Astrocyte of the cerebellum (primary cell): ENCODE data around the gene PRSS53.

Source experiments
- DNase-seq: peaks from one replicate; pipeline ENCODE4 v3.0.0-alpha.2; 2011; ENCODE audit warnings: low read depth
- H3K4me3 ChIP-seq: 2 replicates; pipeline ENCODE4 v1.5.1; 2011; ENCODE audit warnings: mild to moderate bottlenecking, low read depth, low read length, moderate library complexity
- in situ Hi-C: cut with HindIII; loops from 2 replicates; pipeline ENCODE4 v1.10.0; 2017; ENCODE audit warnings: low sequenced_read_pairs
- TF ChIP-seq, protein P1 (sequence below): IDR thresholded peaks from 2 replicates; pipeline ENCODE4 v1.5.1; 2012; ENCODE audit warnings: low read length, low read depth, moderate library complexity, mild to moderate bottlenecking; ENCODE audit errors: missing control alignments

PRSS53 gene

DNA sequence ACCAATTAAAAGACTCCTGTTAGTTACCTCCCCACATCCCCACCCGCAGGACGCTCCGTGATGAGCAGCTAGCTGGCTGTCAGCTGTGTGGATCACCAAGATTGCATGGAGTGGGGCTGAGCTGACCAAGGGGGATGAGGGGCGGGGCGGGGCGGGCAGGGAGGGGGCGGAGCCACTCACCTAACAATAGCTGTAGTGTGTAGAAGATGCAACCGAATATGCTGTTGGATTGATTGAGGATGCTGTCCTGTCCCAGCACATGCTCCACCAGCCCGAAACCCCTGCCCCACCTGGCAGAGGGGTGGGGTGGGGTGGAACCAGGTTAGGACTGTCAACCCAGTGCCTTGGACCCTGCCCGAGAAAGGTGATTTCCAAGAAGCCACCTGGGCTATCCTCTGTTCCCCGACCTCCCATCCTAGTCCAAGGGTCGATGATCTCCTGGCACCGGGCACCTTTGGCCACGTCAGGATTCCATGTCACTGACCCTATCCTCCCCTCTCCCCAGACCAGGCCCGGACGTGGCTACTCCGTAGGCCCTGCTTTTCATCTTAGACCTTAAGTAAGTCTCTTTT lies 4.5 kb upstream of the PRSS53 start:
- peak overlapping the region; percentile 90 for H3K4me3 ChIP-seq
- DNase-seq, result no peak
- in situ Hi-C loops, result no loop called here
- TF ChIP-seq, protein P1, sequence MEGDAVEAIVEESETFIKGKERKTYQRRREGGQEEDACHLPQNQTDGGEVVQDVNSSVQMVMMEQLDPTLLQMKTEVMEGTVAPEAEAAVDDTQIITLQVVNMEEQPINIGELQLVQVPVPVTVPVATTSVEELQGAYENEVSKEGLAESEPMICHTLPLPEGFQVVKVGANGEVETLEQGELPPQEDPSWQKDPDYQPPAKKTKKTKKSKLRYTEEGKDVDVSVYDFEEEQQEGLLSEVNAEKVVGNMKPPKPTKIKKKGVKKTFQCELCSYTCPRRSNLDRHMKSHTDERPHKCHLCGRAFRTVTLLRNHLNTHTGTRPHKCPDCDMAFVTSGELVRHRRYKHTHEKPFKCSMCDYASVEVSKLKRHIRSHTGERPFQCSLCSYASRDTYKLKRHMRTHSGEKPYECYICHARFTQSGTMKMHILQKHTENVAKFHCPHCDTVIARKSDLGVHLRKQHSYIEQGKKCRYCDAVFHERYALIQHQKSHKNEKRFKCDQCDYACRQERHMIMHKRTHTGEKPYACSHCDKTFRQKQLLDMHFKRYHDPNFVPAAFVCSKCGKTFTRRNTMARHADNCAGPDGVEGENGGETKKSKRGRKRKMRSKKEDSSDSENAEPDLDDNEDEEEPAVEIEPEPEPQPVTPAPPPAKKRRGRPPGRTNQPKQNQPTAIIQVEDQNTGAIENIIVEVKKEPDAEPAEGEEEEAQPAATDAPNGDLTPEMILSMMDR, result no peak

DNA sequence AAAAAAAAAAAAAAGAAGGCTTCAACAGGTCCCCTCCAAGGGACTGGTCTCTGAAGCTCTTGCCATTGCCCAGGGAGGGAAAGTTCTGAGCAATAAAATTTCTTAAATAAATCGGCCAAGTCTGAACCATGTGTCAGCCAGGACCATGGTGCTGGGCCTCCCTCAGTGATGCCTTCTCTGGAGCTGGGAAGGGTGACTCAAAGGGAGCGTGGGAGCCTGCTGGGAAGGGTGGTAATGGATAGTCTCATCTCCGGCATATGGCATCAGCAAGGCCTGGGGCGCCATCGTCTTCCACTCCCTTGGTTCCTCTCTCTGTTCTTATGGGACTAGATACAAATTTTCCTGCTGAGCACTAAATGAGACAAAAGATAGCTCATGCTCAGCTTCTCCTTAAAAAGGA lies 3.6 kb upstream of the PRSS53 start:
- DNase-seq, result no peak
- TF ChIP-seq, protein P1, result no peak
- no peak overlapping the region for H3K4me3 ChIP-seq
- in situ Hi-C loops, result no loop called here

DNA sequence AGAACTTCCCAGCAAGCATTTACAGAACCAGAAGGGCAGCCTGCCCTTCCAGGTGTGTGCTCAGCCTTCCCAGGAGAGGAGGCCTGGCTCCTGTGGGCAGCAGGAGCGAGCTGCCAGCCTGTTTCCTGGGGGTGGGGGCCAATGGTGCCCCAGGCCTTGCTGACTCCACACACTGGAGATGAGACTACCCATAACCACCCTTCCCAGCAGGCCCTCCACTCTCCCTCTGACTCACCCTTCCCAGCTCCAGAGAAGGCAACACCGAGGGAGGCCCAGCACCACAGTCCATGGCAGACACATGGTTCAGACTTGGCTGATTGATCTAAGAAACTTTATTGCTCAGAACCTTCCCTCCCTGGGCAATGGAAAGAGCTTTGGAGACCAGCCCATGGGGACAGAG lies 1.8 kb upstream of the PRSS53 start:
- TF ChIP-seq, protein P1, result no peak

DNA sequence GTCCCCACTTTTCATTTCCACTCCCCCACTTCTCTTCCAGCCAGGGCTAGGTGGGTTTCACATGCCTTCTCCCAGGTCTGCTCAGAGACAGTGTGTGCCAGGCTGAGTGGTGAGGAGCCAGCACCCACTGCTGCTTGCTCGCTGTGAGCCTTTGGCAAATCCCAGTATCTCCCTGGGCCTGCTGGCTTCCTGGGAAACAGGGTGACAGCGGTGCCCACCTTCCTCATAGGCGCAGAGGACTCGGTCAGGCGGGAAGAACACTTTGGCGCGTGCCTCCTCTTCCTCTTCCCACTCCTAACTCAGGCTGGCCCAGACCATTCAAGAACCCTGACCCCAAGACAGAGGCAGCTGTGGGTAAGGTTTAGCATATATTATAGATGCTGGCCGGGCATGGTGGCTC lies 456 bp upstream of the PRSS53 start:
- in situ Hi-C loops, result no loop called here
- TF ChIP-seq, protein P1, result no peak

More for the DNA sequence above, 1.8 kb upstream of the PRSS53 start:
- in situ Hi-C loops, result no loop called here
- peak; percentile 20 for DNase-seq
- H3K4me3 ChIP-seq, result no peak overlapping the region

DNA sequence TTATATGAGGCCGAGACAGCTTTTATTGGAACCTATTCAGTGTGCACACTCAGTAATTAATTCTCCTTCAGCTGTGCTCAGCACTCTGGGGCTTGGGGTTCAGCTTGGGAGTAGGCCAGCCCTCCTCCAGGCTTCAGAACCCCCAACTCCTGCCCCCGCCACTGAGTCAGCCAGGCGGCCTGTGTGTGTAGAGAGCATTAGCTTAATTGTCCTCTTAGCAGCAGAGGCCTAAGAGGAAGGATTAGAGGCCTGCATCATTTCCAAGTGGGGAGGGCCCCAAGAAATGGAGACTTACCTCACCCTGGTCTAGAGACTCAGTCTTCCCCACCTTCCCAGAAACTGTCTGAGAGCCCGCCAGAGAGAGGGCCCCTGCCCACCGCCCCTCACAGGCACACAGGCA lies 772 bp downstream of the PRSS53 start:
- no peak overlapping the region for H3K4me3 ChIP-seq
- TF ChIP-seq, protein P1, result no peak
- DNase-seq, result no peak
- in situ Hi-C loops, result no loop called here

More for the DNA sequence above, 456 bp upstream of the PRSS53 start:
- no peak for DNase-seq
- H3K4me3 ChIP-seq, result no peak overlapping the region

DNA sequence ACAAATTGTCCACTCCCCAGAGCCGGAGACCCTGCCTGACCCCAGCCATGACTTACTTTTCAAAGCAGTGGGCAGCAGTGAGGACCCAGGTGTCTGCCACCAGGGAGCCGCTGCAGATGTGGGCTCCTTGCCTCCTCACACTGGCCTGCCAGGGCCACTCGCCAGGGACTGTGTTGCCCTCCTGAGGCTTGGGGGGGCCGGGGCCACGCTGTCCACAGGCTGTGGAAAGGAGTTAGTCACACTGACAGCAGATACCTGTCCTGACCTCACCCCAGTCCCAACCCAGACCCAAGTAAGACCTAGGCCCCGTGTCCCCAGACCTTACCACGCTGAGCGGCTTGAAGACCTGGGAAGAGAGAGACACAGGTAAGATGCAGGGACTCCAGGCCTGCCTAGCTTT lies 1.3 kb downstream of the PRSS53 start:
- no peak for DNase-seq
- TF ChIP-seq, protein P1, result no peak
- in situ Hi-C loops, result no loop called here
- H3K4me3 ChIP-seq, result no peak overlapping the region

DNA sequence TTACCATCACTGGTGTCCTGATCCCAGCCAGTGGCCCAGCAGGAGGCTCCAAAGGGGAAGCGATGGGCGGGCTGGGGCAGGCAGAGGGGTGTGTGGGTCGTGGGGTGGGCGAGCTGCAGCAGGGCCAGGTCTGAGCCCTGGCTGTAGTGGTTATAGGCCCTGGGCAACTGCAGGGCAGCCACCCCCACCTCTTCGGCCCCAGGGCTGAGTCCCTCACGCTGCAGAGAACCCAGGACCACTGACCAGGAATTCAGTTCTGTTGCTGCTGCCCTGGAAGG lies 2.2 kb downstream of the PRSS53 start:
- no peak for DNase-seq
- in situ Hi-C loops, result no loop called here
- TF ChIP-seq, protein P1, result no peak
- H3K4me3 ChIP-seq, result no peak overlapping the region
